Activated effector memory CD4-positive, alpha-beta T cell treated with Interleukin-2 at 50 U/mL for 16 hours (primary cell): Measurements from ENCODE around the gene PCNA.
"Not testable (repeated sequence)": the region's sequence is repeated elsewhere in the genome, so short reads cannot be mapped to it uniquely, and the experiment has no call there.

ENCODE experiments used
- DNase-seq: peaks from one replicate; pipeline ENCODE4 v3.0.0-alpha.2; 2020

PCNA gene

GRCh38 chr20:5095931-5096330 lies 23.8 kb downstream of the PCNA start:
- DNase-seq: no peak

- no peak for DNase-seq
Measured at GRCh38 chr20:5095454-5095853, 24.3 kb downstream of the PCNA start.

GRCh38 chr20:5092765-5093339 lies 26.9 kb downstream of the PCNA start:
- no peak for DNase-seq

- no peak for DNase-seq
Measured at GRCh38 chr20:5091902-5092301, 27.9 kb downstream of the PCNA start.

- no peak for DNase-seq
Measured at GRCh38 chr20:5090191-5090590, 29.6 kb downstream of the PCNA start.

GRCh38 chr20:5088688-5089087 lies 31.1 kb downstream of the PCNA start:
- no peak for DNase-seq

- no peak for DNase-seq
Measured at GRCh38 chr20:5085380-5085779, 34.4 kb downstream of the PCNA start.

- no peak for DNase-seq
Measured at GRCh38 chr20:5080384-5080877, 39.3 kb downstream of the PCNA start.

- DNase-seq: peak; percentile 67
Measured at GRCh38 chr20:5078399-5078958, 41.3 kb downstream of the PCNA start.

- peak; percentile 20 for DNase-seq
Measured at GRCh38 chr20:5077761-5078387, 41.9 kb downstream of the PCNA start.

GRCh38 chr20:5076913-5077312 lies 42.8 kb downstream of the PCNA start:
- not testable (repeated sequence) for DNase-seq

- no peak for DNase-seq
Measured at GRCh38 chr20:5074232-5074674, 45.5 kb downstream of the PCNA start.

GRCh38 chr20:5073660-5074231 lies 46.0 kb downstream of the PCNA start:
- no peak for DNase-seq

GRCh38 chr20:5072756-5073659 lies 46.8 kb downstream of the PCNA start:
- DNase-seq: no peak

GRCh38 chr20:5071942-5072341 lies 47.8 kb downstream of the PCNA start:
- DNase-seq: not testable (repeated sequence)

GRCh38 chr20:5070570-5070969 lies 49.2 kb downstream of the PCNA start:
- DNase-seq: no peak

GRCh38 chr20:5070081-5070480 lies 49.7 kb downstream of the PCNA start:
- DNase-seq: no peak

GRCh38 chr20:5069141-5069806 lies 50.5 kb downstream of the PCNA start:
- DNase-seq: no peak

GRCh38 chr20:5067877-5068645 lies 51.7 kb downstream of the PCNA start:
- DNase-seq: no peak

GRCh38 chr20:5065879-5066383 lies 53.8 kb downstream of the PCNA start:
- no peak for DNase-seq

- no peak for DNase-seq
Measured at GRCh38 chr20:5065166-5065878, 54.4 kb downstream of the PCNA start.
